ENCODE data around the gene TMEM40.
A peak's percentile ranks its signal among the peaks of the same experiment; 100 is the strongest.

GRCh38 chr3:12708584-12709192 is 50.4 kb downstream of the TMEM40 start:
- TF ChIP-seq, protein P1, sequence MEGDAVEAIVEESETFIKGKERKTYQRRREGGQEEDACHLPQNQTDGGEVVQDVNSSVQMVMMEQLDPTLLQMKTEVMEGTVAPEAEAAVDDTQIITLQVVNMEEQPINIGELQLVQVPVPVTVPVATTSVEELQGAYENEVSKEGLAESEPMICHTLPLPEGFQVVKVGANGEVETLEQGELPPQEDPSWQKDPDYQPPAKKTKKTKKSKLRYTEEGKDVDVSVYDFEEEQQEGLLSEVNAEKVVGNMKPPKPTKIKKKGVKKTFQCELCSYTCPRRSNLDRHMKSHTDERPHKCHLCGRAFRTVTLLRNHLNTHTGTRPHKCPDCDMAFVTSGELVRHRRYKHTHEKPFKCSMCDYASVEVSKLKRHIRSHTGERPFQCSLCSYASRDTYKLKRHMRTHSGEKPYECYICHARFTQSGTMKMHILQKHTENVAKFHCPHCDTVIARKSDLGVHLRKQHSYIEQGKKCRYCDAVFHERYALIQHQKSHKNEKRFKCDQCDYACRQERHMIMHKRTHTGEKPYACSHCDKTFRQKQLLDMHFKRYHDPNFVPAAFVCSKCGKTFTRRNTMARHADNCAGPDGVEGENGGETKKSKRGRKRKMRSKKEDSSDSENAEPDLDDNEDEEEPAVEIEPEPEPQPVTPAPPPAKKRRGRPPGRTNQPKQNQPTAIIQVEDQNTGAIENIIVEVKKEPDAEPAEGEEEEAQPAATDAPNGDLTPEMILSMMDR (conservative IDR thresholded peaks at IDR 0.05; ENCODE audit: low read depth in 2 of 2): 0 out of 4 replicates have a peak, but pooled peaks of 1 of the 2 experiments have one; percentile 20
- TF ChIP-seq CREB1 (CRISPR knock-in tag; IDR thresholded peaks at IDR 0.05; ENCODE audit: low read depth) (no peak), EZH2 (IDR thresholded peaks at IDR 0.05; ENCODE audit: low read depth, unreplicated experiment) (no peak), POLR2AphosphoS5 (IDR thresholded peaks at IDR 0.05; ENCODE audit: low read depth) (no peak), EZH2phosphoT487 (IDR thresholded peaks at IDR 0.05; ENCODE audit: unreplicated experiment) (no peak), REST (IDR thresholded peaks at IDR 0.05; ENCODE audit: unreplicated experiment) (no peak), JUNB (IDR thresholded peaks at IDR 0.05; ENCODE audit: unreplicated experiment) (no peak), ZNF114 (CRISPR knock-in tag; IDR thresholded peaks at IDR 0.05) (no peak), NANOG (IDR thresholded peaks at IDR 0.05; ENCODE audit: borderline replicate concordance) (no peak), ZNF331 (CRISPR knock-in tag; IDR thresholded peaks at IDR 0.05; ENCODE audit: low read depth) (no peak), STAT1 (IDR thresholded peaks at IDR 0.05; ENCODE audit: unreplicated experiment) (no peak), ZNF462 (CRISPR knock-in tag; IDR thresholded peaks at IDR 0.05) (no peak)
- TF ChIP-seq, protein P2, sequence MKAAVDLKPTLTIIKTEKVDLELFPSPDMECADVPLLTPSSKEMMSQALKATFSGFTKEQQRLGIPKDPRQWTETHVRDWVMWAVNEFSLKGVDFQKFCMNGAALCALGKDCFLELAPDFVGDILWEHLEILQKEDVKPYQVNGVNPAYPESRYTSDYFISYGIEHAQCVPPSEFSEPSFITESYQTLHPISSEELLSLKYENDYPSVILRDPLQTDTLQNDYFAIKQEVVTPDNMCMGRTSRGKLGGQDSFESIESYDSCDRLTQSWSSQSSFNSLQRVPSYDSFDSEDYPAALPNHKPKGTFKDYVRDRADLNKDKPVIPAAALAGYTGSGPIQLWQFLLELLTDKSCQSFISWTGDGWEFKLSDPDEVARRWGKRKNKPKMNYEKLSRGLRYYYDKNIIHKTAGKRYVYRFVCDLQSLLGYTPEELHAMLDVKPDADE (IDR thresholded peaks at IDR 0.05): no peak

All from GM23338 (cell line).